ENCODE results near the gene P2RY11.

Gene P2RY11

DNA sequence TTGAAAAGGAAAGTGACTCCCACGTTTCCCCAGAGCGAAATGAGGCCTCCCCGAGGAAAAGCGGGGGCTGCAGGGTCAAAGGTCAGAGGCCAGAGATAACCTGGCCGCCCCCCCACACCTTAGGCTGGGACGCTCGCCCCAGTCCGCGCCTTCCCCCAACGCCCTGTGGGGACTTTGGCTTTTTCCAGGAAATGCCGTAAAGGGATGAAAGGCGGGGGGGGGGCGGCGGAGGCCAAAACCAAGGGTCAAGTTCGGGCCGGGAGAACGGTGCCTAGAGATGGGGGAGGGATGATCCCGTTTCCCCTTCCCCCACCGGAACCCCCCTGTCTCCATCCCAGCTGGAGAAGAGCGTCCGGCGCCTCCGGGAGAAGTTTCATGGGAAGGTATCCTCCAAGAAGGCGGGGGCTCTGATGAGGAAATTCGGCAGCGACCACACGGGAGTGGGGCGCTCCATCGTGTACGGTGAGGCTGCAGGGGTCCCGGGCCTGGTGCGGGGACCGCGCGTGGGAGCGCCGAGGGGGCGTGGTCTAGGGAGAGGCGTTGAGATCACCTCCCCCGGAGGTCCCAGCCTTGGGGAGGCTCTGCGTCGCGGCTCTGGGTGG lies 24.8 kb upstream of the P2RY11 start:
- TF ChIP-seq, protein P1, sequence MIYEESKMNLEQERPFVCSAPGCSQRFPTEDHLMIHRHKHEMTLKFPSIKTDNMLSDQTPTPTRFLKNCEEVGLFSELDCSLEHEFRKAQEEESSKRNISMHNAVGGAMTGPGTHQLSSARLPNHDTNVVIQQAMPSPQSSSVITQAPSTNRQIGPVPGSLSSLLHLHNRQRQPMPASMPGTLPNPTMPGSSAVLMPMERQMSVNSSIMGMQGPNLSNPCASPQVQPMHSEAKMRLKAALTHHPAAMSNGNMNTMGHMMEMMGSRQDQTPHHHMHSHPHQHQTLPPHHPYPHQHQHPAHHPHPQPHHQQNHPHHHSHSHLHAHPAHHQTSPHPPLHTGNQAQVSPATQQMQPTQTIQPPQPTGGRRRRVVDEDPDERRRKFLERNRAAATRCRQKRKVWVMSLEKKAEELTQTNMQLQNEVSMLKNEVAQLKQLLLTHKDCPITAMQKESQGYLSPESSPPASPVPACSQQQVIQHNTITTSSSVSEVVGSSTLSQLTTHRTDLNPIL (CRISPR knock-in tag; IDR thresholded peaks at IDR 0.05; ENCODE audit: low read depth) = no peak
- no peak for TF ChIP-seq RARB (CRISPR knock-in tag; IDR thresholded peaks at IDR 0.05)
- no peak for TF ChIP-seq CSDC2 (CRISPR knock-in tag; IDR thresholded peaks at IDR 0.05)
- no peak for TF ChIP-seq GLIS3 (CRISPR knock-in tag; IDR thresholded peaks at IDR 0.05)
- TF ChIP-seq ZFP30 (CRISPR knock-in tag; IDR thresholded peaks at IDR 0.05) = no peak
- TF ChIP-seq, protein P2, sequence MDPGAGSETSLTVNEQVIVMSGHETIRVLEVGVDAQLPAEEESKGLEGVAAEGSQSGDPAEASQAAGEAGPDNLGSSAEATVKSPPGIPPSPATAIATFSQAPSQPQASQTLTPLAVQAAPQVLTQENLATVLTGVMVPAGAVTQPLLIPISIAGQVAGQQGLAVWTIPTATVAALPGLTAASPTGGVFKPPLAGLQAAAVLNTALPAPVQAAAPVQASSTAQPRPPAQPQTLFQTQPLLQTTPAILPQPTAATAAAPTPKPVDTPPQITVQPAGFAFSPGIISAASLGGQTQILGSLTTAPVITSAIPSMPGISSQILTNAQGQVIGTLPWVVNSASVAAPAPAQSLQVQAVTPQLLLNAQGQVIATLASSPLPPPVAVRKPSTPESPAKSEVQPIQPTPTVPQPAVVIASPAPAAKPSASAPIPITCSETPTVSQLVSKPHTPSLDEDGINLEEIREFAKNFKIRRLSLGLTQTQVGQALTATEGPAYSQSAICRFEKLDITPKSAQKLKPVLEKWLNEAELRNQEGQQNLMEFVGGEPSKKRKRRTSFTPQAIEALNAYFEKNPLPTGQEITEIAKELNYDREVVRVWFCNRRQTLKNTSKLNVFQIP (CRISPR knock-in tag; IDR thresholded peaks at IDR 0.05; ENCODE audit: borderline replicate concordance, low read depth) = no peak
- TF ChIP-seq SNAI2 (CRISPR knock-in tag; IDR thresholded peaks at IDR 0.05) = no peak
- TF ChIP-seq ZC3H10 (CRISPR knock-in tag; IDR thresholded peaks at IDR 0.05) = no peak
- no peak for TF ChIP-seq ZNF8 (CRISPR knock-in tag; IDR thresholded peaks at IDR 0.05)
- TF ChIP-seq, protein P3, sequence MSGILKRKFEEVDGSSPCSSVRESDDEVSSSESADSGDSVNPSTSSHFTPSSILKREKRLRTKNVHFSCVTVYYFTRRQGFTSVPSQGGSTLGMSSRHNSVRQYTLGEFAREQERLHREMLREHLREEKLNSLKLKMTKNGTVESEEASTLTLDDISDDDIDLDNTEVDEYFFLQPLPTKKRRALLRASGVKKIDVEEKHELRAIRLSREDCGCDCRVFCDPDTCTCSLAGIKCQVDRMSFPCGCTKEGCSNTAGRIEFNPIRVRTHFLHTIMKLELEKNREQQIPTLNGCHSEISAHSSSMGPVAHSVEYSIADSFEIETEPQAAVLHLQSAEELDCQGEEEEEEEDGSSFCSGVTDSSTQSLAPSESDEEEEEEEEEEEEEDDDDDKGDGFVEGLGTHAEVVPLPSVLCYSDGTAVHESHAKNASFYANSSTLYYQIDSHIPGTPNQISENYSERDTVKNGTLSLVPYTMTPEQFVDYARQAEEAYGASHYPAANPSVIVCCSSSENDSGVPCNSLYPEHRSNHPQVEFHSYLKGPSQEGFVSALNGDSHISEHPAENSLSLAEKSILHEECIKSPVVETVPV (CRISPR knock-in tag; IDR thresholded peaks at IDR 0.05) = no peak
- TF ChIP-seq OSR1 (CRISPR knock-in tag; IDR thresholded peaks at IDR 0.05) = no peak
- no peak for TF ChIP-seq ARNTL (CRISPR knock-in tag; IDR thresholded peaks at IDR 0.05; ENCODE audit: borderline replicate concordance, low read depth)
- TF ChIP-seq, protein P4, sequence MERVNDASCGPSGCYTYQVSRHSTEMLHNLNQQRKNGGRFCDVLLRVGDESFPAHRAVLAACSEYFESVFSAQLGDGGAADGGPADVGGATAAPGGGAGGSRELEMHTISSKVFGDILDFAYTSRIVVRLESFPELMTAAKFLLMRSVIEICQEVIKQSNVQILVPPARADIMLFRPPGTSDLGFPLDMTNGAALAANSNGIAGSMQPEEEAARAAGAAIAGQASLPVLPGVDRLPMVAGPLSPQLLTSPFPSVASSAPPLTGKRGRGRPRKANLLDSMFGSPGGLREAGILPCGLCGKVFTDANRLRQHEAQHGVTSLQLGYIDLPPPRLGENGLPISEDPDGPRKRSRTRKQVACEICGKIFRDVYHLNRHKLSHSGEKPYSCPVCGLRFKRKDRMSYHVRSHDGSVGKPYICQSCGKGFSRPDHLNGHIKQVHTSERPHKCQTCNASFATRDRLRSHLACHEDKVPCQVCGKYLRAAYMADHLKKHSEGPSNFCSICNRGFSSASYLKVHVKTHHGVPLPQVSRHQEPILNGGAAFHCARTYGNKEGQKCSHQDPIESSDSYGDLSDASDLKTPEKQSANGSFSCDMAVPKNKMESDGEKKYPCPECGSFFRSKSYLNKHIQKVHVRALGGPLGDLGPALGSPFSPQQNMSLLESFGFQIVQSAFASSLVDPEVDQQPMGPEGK (CRISPR knock-in tag; IDR thresholded peaks at IDR 0.05; ENCODE audit: borderline replicate concordance) = no peak
- no peak for TF ChIP-seq ISL1 (CRISPR knock-in tag; IDR thresholded peaks at IDR 0.05)
- no peak for TF ChIP-seq BACH2 (CRISPR knock-in tag; IDR thresholded peaks at IDR 0.05; ENCODE audit: borderline replicate concordance)
- TF ChIP-seq, protein P5, sequence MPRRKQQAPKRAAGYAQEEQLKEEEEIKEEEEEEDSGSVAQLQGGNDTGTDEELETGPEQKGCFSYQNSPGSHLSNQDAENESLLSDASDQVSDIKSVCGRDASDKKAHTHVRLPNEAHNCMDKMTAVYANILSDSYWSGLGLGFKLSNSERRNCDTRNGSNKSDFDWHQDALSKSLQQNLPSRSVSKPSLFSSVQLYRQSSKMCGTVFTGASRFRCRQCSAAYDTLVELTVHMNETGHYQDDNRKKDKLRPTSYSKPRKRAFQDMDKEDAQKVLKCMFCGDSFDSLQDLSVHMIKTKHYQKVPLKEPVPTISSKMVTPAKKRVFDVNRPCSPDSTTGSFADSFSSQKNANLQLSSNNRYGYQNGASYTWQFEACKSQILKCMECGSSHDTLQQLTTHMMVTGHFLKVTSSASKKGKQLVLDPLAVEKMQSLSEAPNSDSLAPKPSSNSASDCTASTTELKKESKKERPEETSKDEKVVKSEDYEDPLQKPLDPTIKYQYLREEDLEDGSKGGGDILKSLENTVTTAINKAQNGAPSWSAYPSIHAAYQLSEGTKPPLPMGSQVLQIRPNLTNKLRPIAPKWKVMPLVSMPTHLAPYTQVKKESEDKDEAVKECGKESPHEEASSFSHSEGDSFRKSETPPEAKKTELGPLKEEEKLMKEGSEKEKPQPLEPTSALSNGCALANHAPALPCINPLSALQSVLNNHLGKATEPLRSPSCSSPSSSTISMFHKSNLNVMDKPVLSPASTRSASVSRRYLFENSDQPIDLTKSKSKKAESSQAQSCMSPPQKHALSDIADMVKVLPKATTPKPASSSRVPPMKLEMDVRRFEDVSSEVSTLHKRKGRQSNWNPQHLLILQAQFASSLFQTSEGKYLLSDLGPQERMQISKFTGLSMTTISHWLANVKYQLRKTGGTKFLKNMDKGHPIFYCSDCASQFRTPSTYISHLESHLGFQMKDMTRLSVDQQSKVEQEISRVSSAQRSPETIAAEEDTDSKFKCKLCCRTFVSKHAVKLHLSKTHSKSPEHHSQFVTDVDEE (CRISPR knock-in tag; IDR thresholded peaks at IDR 0.05) = no peak
- no peak for TF ChIP-seq PPARA (CRISPR knock-in tag; IDR thresholded peaks at IDR 0.05; ENCODE audit: borderline replicate concordance)
- ATAC-seq = no peak

DNA sequence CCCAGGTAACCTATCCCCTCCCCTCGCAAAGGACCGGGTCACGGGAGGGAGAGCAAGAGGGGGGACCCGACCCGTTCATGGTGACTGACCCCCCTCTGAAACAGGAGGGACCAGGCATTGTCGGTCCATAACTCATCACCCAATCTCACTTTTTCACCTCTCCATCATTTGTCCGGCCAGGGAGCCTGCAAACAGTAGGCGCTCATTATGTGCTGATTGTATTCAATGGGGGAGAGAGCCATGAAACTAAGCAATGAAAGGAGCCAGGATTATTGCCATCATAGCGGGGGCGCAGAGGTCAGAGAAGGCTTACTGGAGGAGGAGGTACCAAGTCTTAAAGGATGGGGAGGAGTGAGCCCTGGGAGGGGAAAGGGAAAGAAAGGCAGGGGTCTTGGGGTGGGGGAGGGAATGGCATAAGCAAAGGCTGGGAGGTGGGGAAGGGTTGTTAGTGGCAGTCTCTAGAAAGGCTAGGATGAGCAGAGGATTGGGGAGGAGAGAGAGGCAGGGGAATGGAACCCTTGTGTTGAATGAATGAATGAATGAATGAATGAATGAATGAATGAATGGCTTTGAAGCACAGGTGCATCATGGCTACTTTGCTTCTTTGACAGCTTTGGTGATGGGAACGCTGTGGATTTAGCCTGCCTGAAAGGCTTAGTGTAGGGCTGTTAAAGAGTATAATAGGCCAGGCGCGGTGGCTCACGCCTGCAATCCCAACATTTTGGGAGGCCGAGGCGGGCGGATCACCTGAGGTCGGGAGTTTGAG lies 24.0 kb upstream of the P2RY11 start:
- TF ChIP-seq ESRRG (CRISPR knock-in tag; IDR thresholded peaks at IDR 0.05) (no peak), GLIS3 (CRISPR knock-in tag; IDR thresholded peaks at IDR 0.05) (no peak), BACH2 (CRISPR knock-in tag; IDR thresholded peaks at IDR 0.05; ENCODE audit: borderline replicate concordance) (no peak), SNAI2 (CRISPR knock-in tag; IDR thresholded peaks at IDR 0.05) (no peak), ZFP3 (CRISPR knock-in tag; IDR thresholded peaks at IDR 0.05) (no peak), OSR1 (CRISPR knock-in tag; IDR thresholded peaks at IDR 0.05) (no peak), ZC3H10 (CRISPR knock-in tag; IDR thresholded peaks at IDR 0.05) (no peak), PPARA (CRISPR knock-in tag; IDR thresholded peaks at IDR 0.05; ENCODE audit: borderline replicate concordance) (no peak)
- TF ChIP-seq, protein P1 (CRISPR knock-in tag; IDR thresholded peaks at IDR 0.05; ENCODE audit: low read depth) = no peak
- TF ChIP-seq, protein P5 (CRISPR knock-in tag; IDR thresholded peaks at IDR 0.05) = no peak
- TF ChIP-seq, protein P3 (CRISPR knock-in tag; IDR thresholded peaks at IDR 0.05) = no peak
- TF ChIP-seq, protein P4 (CRISPR knock-in tag; IDR thresholded peaks at IDR 0.05; ENCODE audit: borderline replicate concordance) = no peak
- ATAC-seq = no peak
